Activated CD4-positive, alpha-beta T cell treated with anti-CD3 and anti-CD28 coated beads for 36 hours (primary cell): ENCODE data around the gene KLK10. TPM values are rescaled to one million over a fixed set of nuclear protein-coding genes. Genes with fewer than 3 reads are reported as not detected.
A peak's percentile ranks its signal among the peaks of the same experiment; 100 is the strongest.

Experiments
- ATAC-seq: fragments of 200-7000 bp; cut with Tn5 transposase; one replicate; pipeline ENCODE4 v1.10.0; 2021; ENCODE audit warnings: mild to moderate bottlenecking, moderate library complexity
- CTCF ChIA-PET: fragments of 350-600 bp; sonication (Branson Sonifier 250); formaldehyde crosslinking; loops from one replicate; lab custom pipeline; 2021; ENCODE audit warnings: antibody characterized with exemption; lab: Charles Lee
- POLR2A ChIA-PET: fragments of 350-600 bp; sonication (Branson Sonifier 250); formaldehyde crosslinking; loops from one replicate; lab custom pipeline; 2021; ENCODE audit warnings: antibody characterized with exemption, inconsistent platforms; lab: Charles Lee
- DNase-seq: peaks from one replicate; pipeline ENCODE4 v3.0.0-alpha.2; 2020
- H3K27ac Mint-ChIP-seq: one replicate; pipeline ENCODE4 v1.8.0; 2021; ENCODE audit warnings: mixed read lengths
- H3K27me3 Mint-ChIP-seq: one replicate; pipeline ENCODE4 v1.8.0; 2021; ENCODE audit warnings: mixed read lengths
- H3K36me3 Mint-ChIP-seq: one replicate; pipeline ENCODE4 v1.8.0; 2021; ENCODE audit warnings: low read depth, mixed read lengths
- H3K4me1 Mint-ChIP-seq: one replicate; pipeline ENCODE4 v1.8.0; 2021; ENCODE audit warnings: mixed read lengths
- H3K4me3 Mint-ChIP-seq: one replicate; pipeline ENCODE4 v1.8.0; 2021; ENCODE audit warnings: mild to moderate bottlenecking, moderate library complexity, mixed read lengths
- H3K9me3 Mint-ChIP-seq: one replicate; pipeline ENCODE4 v1.8.0; 2021; ENCODE audit warnings: low read depth, mixed read lengths
- intact Hi-C, 2 experiments: fragments of 100-400 bp; cut with DNase I in 1 of 2; cut with micrococcal nuclease in 1 of 2; formaldehyde crosslinking; loops; one replicate each; pipeline versions ENCODE4 v1.14.2 to v1.15.1; 2022 to 2024; cut with DNase I, micrococcal nuclease
- total RNA-seq, 2 experiments: library from RNA; stranded (reverse); gene quantifications; one replicate each; pipeline ENCODE4 v1.2.3, GENCODE V29; 2021

KLK10 gene
- total RNA-seq = not detected

GRCh38 chr19:51019544-51019925 is at the start of gene KLK10:
Gene KLK10 (minus strand): TSS chr19:51019709. CDS start chr19:51019130, 579 bp downstream.
- CTCF ChIA-PET = interaction anchor here (1.9 kb wide), 1 partner anchor 74 kb away, joined by 10 read pairs; no protein-coding TSS in a partner anchor
- ATAC-seq = no peak
- no peaks in the 10 kb centered on the region for H3K36me3 Mint-ChIP-seq
- intact Hi-C loops = loop anchor here in 1 of 2 experiments (5.0 kb wide), 1 partner anchor 87 kb away; no protein-coding TSS in a partner anchor
- H3K9me3 Mint-ChIP-seq = no peaks in the 10 kb centered on the region
- H3K27ac Mint-ChIP-seq = no peak within 1 kb of the TSS
- DNase-seq = no peak
- H3K27me3 Mint-ChIP-seq = peaks cover 52% of the 10 kb centered on the region
- H3K4me3 Mint-ChIP-seq = peak within 1 kb of the TSS; percentile 12
- POLR2A ChIA-PET = no interaction called here
- H3K4me1 Mint-ChIP-seq = peaks cover 18% of the 10 kb centered on the region

- Mint-ChIP-seq H3K4me1 (no peaks in the 10 kb centered on the region), H3K27me3 (peaks cover 29% of the 10 kb centered on the region), H3K27ac (no peak overlapping the region), H3K36me3 (no peaks in the 10 kb centered on the region), H3K9me3 (no peaks in the 10 kb centered on the region), H3K4me3 (no peak overlapping the region)
- ATAC-seq = no peak
- intact Hi-C loops = no loop called here
- CTCF ChIA-PET = no interaction called here
- POLR2A ChIA-PET = no interaction called here
- no peak for DNase-seq
Measured at GRCh38 chr19:51066393-51067186, 47.1 kb upstream of the KLK10 start.

- Mint-ChIP-seq H3K36me3 (no peaks in the 10 kb centered on the region), H3K27ac (no peak overlapping the region)
Measured at GRCh38 chr19:51065221-51065960, 45.9 kb upstream of the KLK10 start.

GRCh38 chr19:51064534-51065220 is 45.2 kb upstream of the KLK10 start, which contains the start of gene KLK13:
Gene KLK13 (minus strand): TSS chr19:51065092. CDS start chr19:51065067, 25 bp downstream.
- ATAC-seq (no peak), DNase-seq (peak; percentile 10)
- H3K27me3 Mint-ChIP-seq = peaks cover 40% of the 10 kb centered on the region
- no peaks in the 10 kb centered on the region for H3K36me3 Mint-ChIP-seq
- ChIA-PET POLR2A (no interaction called here), CTCF (no interaction called here)
- intact Hi-C loops = no loop called here
- no peak within 1 kb of the TSS for H3K27ac Mint-ChIP-seq
- H3K9me3 Mint-ChIP-seq = no peaks in the 10 kb centered on the region
- H3K4me3 Mint-ChIP-seq = no peak within 1 kb of the TSS
- no peaks in the 10 kb centered on the region for H3K4me1 Mint-ChIP-seq

More at GRCh38 chr19:51065221-51065960, 45.9 kb upstream of the KLK10 start:
- intact Hi-C loops = no loop called here
- ChIA-PET CTCF (no interaction called here), POLR2A (no interaction called here)
- no peaks in the 10 kb centered on the region for H3K9me3 Mint-ChIP-seq
- no peak overlapping the region for H3K4me3 Mint-ChIP-seq
- no peak for ATAC-seq
- peaks cover 40% of the 10 kb centered on the region for H3K27me3 Mint-ChIP-seq
- DNase-seq = no peak
- H3K4me1 Mint-ChIP-seq = no peaks in the 10 kb centered on the region

GRCh38 chr19:51063664-51064063 is 44.2 kb upstream of the KLK10 start:
- Mint-ChIP-seq H3K4me1 (no peaks in the 10 kb centered on the region), H3K36me3 (no peaks in the 10 kb centered on the region), H3K4me3 (no peak overlapping the region), H3K27me3 (peaks cover 42% of the 10 kb centered on the region), H3K27ac (no peak overlapping the region), H3K9me3 (no peaks in the 10 kb centered on the region)
- ChIA-PET POLR2A (no interaction called here), CTCF (no interaction called here)
- DNase-seq = no peak
- intact Hi-C loops = no loop called here
- no peak for ATAC-seq

GRCh38 chr19:51060973-51061372 is 41.5 kb upstream of the KLK10 start:
- Mint-ChIP-seq H3K27me3 (peaks cover 36% of the 10 kb centered on the region), H3K36me3 (no peaks in the 10 kb centered on the region), H3K9me3 (no peaks in the 10 kb centered on the region), H3K4me1 (no peaks in the 10 kb centered on the region), H3K27ac (no peak overlapping the region), H3K4me3 (no peak overlapping the region)
- ATAC-seq = no peak
- POLR2A ChIA-PET = no interaction called here
- CTCF ChIA-PET = no interaction called here
- intact Hi-C loops = no loop called here
- no peak for DNase-seq

- no peaks in the 10 kb centered on the region for H3K4me1 Mint-ChIP-seq
- no peaks in the 10 kb centered on the region for H3K36me3 Mint-ChIP-seq
- H3K4me3 Mint-ChIP-seq = no peak overlapping the region
- POLR2A ChIA-PET = no interaction called here
- H3K27me3 Mint-ChIP-seq = peaks cover 37% of the 10 kb centered on the region
- no peaks in the 10 kb centered on the region for H3K9me3 Mint-ChIP-seq
- DNase-seq = no peak
- ATAC-seq = no peak
- intact Hi-C loops = no loop called here
- no peak overlapping the region for H3K27ac Mint-ChIP-seq
- CTCF ChIA-PET = no interaction called here
Measured at GRCh38 chr19:51060336-51060735, 40.8 kb upstream of the KLK10 start.

GRCh38 chr19:51059715-51060114 is 40.2 kb upstream of the KLK10 start:
- CTCF ChIA-PET = no interaction called here
- no peak overlapping the region for H3K27ac Mint-ChIP-seq
- peaks cover 33% of the 10 kb centered on the region for H3K27me3 Mint-ChIP-seq
- no peak overlapping the region for H3K4me3 Mint-ChIP-seq
- H3K36me3 Mint-ChIP-seq = no peaks in the 10 kb centered on the region
- POLR2A ChIA-PET = no interaction called here
- no peaks in the 10 kb centered on the region for H3K9me3 Mint-ChIP-seq
- intact Hi-C loops = no loop called here
- no peak for DNase-seq
- no peaks in the 10 kb centered on the region for H3K4me1 Mint-ChIP-seq
- no peak for ATAC-seq

GRCh38 chr19:51055866-51056265 is 36.4 kb upstream of the KLK10 start:
- Mint-ChIP-seq H3K9me3 (no peaks in the 10 kb centered on the region), H3K36me3 (no peaks in the 10 kb centered on the region), H3K27ac (no peak overlapping the region), H3K4me1 (no peaks in the 10 kb centered on the region), H3K27me3 (peaks cover 34% of the 10 kb centered on the region), H3K4me3 (no peak overlapping the region)
- ATAC-seq (no peak), DNase-seq (no peak)
- intact Hi-C loops = no loop called here
- POLR2A ChIA-PET = no interaction called here
- CTCF ChIA-PET = no interaction called here

- Mint-ChIP-seq H3K4me3 (no peak overlapping the region), H3K4me1 (no peaks in the 10 kb centered on the region), H3K27me3 (peaks cover 13% of the 10 kb centered on the region), H3K27ac (no peak overlapping the region), H3K36me3 (no peaks in the 10 kb centered on the region), H3K9me3 (no peaks in the 10 kb centered on the region)
- DNase-seq = no peak
- ChIA-PET CTCF (interaction anchor here (0.7 kb wide), 1 partner anchor 50 kb away, joined by 3 read pairs; no protein-coding TSS in a partner anchor), POLR2A (no interaction called here)
- intact Hi-C loops = no loop called here
- ATAC-seq = no peak
Measured at GRCh38 chr19:51047031-51047335, 27.5 kb upstream of the KLK10 start.

- POLR2A ChIA-PET = no interaction called here
- Mint-ChIP-seq H3K4me3 (no peak overlapping the region), H3K27me3 (peaks cover 10% of the 10 kb centered on the region), H3K36me3 (no peaks in the 10 kb centered on the region), H3K27ac (no peak overlapping the region), H3K4me1 (no peaks in the 10 kb centered on the region), H3K9me3 (no peaks in the 10 kb centered on the region)
- CTCF ChIA-PET = no interaction called here
- intact Hi-C loops = no loop called here
- ATAC-seq (no peak), DNase-seq (no peak)
Measured at GRCh38 chr19:51044327-51044726, 24.8 kb upstream of the KLK10 start.
